HepG2 (cell line): Measurements from ENCODE around the gene SH2D7.

Experiments used
- CREB1 ChIP-seq, 2 experiments: fragments of 450-650 bp in 1 of 2; IDR thresholded peaks; 2 replicates each; pipeline ENCODE4 v1.6.1; 2016 to 2017; ENCODE audit warnings: control low read depth in 1 of 2, mild to moderate bottlenecking in 1 of 2, missing compliant biosample characterization in 1 of 2, missing genetic modification characterization in 1 of 2
- MTF1 ChIP-seq: sonication (generic); formaldehyde crosslinking; IDR thresholded peaks from 2 replicates; pipeline ENCODE4 v1.5.0; 2020; ENCODE audit warnings: missing genetic modification reagents
- TF ChIP-seq, protein P1 (sequence below): sonication (generic); formaldehyde crosslinking; IDR thresholded peaks from 2 replicates; pipeline ENCODE4 v1.4.0; 2020; ENCODE audit warnings: missing genetic modification reagents

GRCh38 chr15:78056714-78057269, 35.6 kb upstream of the SH2D7 start:
- TF ChIP-seq CREB1 (IDR thresholded peaks at IDR 0.05) (no peak), CREB1 (CRISPR knock-in tag; IDR thresholded peaks at IDR 0.05) (no peak), MTF1 (CRISPR knock-in tag) (no peak)
- TF ChIP-seq, protein P1, sequence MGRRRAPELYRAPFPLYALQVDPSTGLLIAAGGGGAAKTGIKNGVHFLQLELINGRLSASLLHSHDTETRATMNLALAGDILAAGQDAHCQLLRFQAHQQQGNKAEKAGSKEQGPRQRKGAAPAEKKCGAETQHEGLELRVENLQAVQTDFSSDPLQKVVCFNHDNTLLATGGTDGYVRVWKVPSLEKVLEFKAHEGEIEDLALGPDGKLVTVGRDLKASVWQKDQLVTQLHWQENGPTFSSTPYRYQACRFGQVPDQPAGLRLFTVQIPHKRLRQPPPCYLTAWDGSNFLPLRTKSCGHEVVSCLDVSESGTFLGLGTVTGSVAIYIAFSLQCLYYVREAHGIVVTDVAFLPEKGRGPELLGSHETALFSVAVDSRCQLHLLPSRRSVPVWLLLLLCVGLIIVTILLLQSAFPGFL (CRISPR knock-in tag) = no peak
